ENCODE measurements around the gene H3-3A.

GRCh38 chr1:226082959-226083301, 20.4 kb downstream of the H3-3A start:
- TF ChIP-seq CTCF (IDR thresholded peaks at IDR 0.05) = peak in 1 of 4 experiments; percentile 1
- no peak for TF ChIP-seq POLR2A (IDR thresholded peaks at IDR 0.05)

Measured in uterus (tissue), 2 donors.